WTC11 (cell line): ENCODE data around the gene KIF5C. TPM values are rescaled to one million over a fixed set of nuclear protein-coding genes. Genes with fewer than 3 reads are reported as not detected.

Source experiments
- ATAC-seq: fragments of 200-7000 bp; cut with Tn5 transposase; 2 replicates; pipeline ENCODE4 v1.10.0; 2021; ENCODE audit warnings: mild to moderate bottlenecking, moderate library complexity
- CTCF ChIA-PET: fragments of 300-600 bp; sonication (Branson Sonifier 250); formaldehyde crosslinking; loops from one replicate; lab custom pipeline; 2021; ENCODE audit warnings: antibody characterized with exemption; lab: Charles Lee
- POLR2A ChIA-PET: fragments of 350-600 bp; sonication (Branson Sonifier 250); formaldehyde crosslinking; loops from one replicate; lab custom pipeline; 2021; ENCODE audit warnings: antibody characterized with exemption; lab: Charles Lee
- DNase-seq: peaks from one replicate; pipeline ENCODE4 v3.0.0; 2021; ENCODE audit warnings: low spot score
- H3K27ac Mint-ChIP-seq: 2 replicates; pipeline ENCODE4 v1.8.0; 2021; ENCODE audit warnings: mixed read lengths
- H3K27me3 Mint-ChIP-seq: 2 replicates; pipeline ENCODE4 v1.8.0; 2021; ENCODE audit warnings: low read depth, mild to moderate bottlenecking, moderate library complexity, mixed read lengths
- H3K36me3 Mint-ChIP-seq: 2 replicates; pipeline ENCODE4 v1.8.0; 2021; ENCODE audit warnings: mixed read lengths
- H3K4me1 Mint-ChIP-seq: 2 replicates; pipeline ENCODE4 v1.8.0; 2022; ENCODE audit warnings: mixed read lengths
- H3K4me3 Mint-ChIP-seq: 2 replicates; pipeline ENCODE4 v1.8.0; 2021; ENCODE audit warnings: mild to moderate bottlenecking, moderate library complexity, mixed read lengths
- H3K9me3 Mint-ChIP-seq: 2 replicates; pipeline ENCODE4 v1.8.0; 2021; ENCODE audit warnings: mixed read lengths
- CTCF ChIP-seq: fragments of 200-600 bp; IDR thresholded peaks from 2 replicates; pipeline ENCODE4 v1.8.0; 2022; ENCODE audit warnings: antibody characterized with exemption
- FOXP1 ChIP-seq: sonication (generic); formaldehyde crosslinking; IDR thresholded peaks from 2 replicates; pipeline ENCODE4 v1.8.0; 2022; ENCODE audit warnings: missing genetic modification reagents, mild to moderate bottlenecking, moderate library complexity, borderline replicate concordance
- FOXP4 ChIP-seq: sonication (generic); formaldehyde crosslinking; IDR thresholded peaks from 2 replicates; pipeline ENCODE4 v1.8.0; 2022; ENCODE audit warnings: mild to moderate bottlenecking, missing genetic modification reagents
- HMGXB4 ChIP-seq: sonication (generic); formaldehyde crosslinking; IDR thresholded peaks from 2 replicates; pipeline ENCODE4 v1.8.1; 2023; ENCODE audit warnings: mild to moderate bottlenecking, moderate library complexity, missing genetic modification reagents
- MLX ChIP-seq: sonication (generic); formaldehyde crosslinking; IDR thresholded peaks from 2 replicates; pipeline ENCODE4 v1.8.1; 2023; ENCODE audit warnings: mild to moderate bottlenecking, missing genetic modification reagents, moderate library complexity
- PRDM15 ChIP-seq: sonication (generic); formaldehyde crosslinking; IDR thresholded peaks from 2 replicates; pipeline ENCODE4 v1.8.0; 2022; ENCODE audit warnings: missing genetic modification reagents
- SOX15 ChIP-seq: fragments of 250-450 bp; sonication (Bioruptor Pico); IDR thresholded peaks from 2 replicates; pipeline ENCODE4 v1.9.0; 2021; ENCODE audit warnings: mild to moderate bottlenecking
- SP1 ChIP-seq: sonication (generic); formaldehyde crosslinking; conservative IDR thresholded peaks from 2 replicates; pipeline ENCODE4 v1.8.1; 2022; ENCODE audit warnings: missing genetic modification reagents
- USF1 ChIP-seq: sonication (generic); formaldehyde crosslinking; IDR thresholded peaks from 2 replicates; pipeline ENCODE4 v1.8.0; 2022; ENCODE audit warnings: mild to moderate bottlenecking, missing genetic modification reagents
- USF2 ChIP-seq: sonication (generic); formaldehyde crosslinking; IDR thresholded peaks from 2 replicates; pipeline ENCODE4 v1.8.1; 2023; ENCODE audit warnings: mild to moderate bottlenecking, missing genetic modification reagents, moderate library complexity
- ZNF317 ChIP-seq: sonication (generic); formaldehyde crosslinking; IDR thresholded peaks from 2 replicates; pipeline ENCODE4 v1.8.1; 2023; ENCODE audit warnings: low read depth, mild to moderate bottlenecking, moderate library complexity, missing genetic modification reagents, borderline replicate concordance
- ZNF423 ChIP-seq: fragments of 250-450 bp; sonication (Bioruptor Pico); IDR thresholded peaks from 2 replicates; pipeline ENCODE4 v2.1.2; 2022; ENCODE audit warnings: mild to moderate bottlenecking, moderate library complexity
- total RNA-seq: library from RNA; stranded (reverse); gene quantifications from 3 replicates; pipeline ENCODE4 v1.2.3, GENCODE V29; 2021

The KIF5C gene
- total RNA-seq, 1 experiment from 2014 or later, result 73.5 TPM

GRCh38 chr2:149038442-149039212 lies 163.6 kb downstream of the KIF5C start, which contains the start of gene LYPD6B:
TSS of gene LYPD6B (plus strand) at chr2:149038699. CDS start at chr2:149130949, 92,250 bp downstream.
- ATAC-seq (peak; percentile 71), DNase-seq (peak; percentile 73)
- Mint-ChIP-seq H3K4me1 (peaks cover 9% of the 10 kb centered on the region), H3K36me3 (no peaks in the 10 kb centered on the region), H3K27ac (no peak within 1 kb of the TSS), H3K9me3 (no peaks in the 10 kb centered on the region), H3K4me3 (peak within 1 kb of the TSS; percentile 71), H3K27me3 (peaks cover 30% of the 10 kb centered on the region)
- POLR2A ChIA-PET, result no interaction called here
- CTCF ChIA-PET, result interaction anchor here (0.6 to 5.1 kb wide), 25 partner anchors 9 to 549 kb away, joined by 3 to 61 read pairs (median 4); partner anchors contain the start of genes LYPD6 and MMADHC
- TF ChIP-seq FOXP4 (peak; percentile 66; the same call in 1 of the 2 replicates), FOXP1 (CRISPR knock-in tag) (no peak), HMGXB4 (CRISPR knock-in tag) (0 out of 2 replicates have a peak, but pooled peaks have one; percentile 30), ZNF423 (peak; percentile 69; the same call in 1 of the 2 replicates), PRDM15 (peak; percentile 62; the same call in 1 of the 2 replicates), ZNF317 (CRISPR knock-in tag) (no peak), SP1 (CRISPR knock-in tag) (0 out of 2 replicates have a peak, but pooled peaks have one; percentile 26)

- ChIA-PET CTCF (interaction anchor here (0.7 to 5.1 kb wide), 15 partner anchors 10 to 1532 kb away, joined by 3 to 61 read pairs (median 4); partner anchors contain the start of gene LYPD6), POLR2A (interaction anchor here (0.6 kb wide), 1 partner anchor 236 kb away, joined by 3 read pairs; no protein-coding TSS in a partner anchor)
- peak overlapping the region; percentile 71 for H3K4me3 Mint-ChIP-seq
- H3K9me3 Mint-ChIP-seq, result no peaks in the 10 kb centered on the region
- H3K4me1 Mint-ChIP-seq, result peaks cover 6% of the 10 kb centered on the region
- TF ChIP-seq SOX15 (CRISPR knock-in tag) (no peak), MLX (no peak)
- peaks cover 30% of the 10 kb centered on the region for H3K27me3 Mint-ChIP-seq
- ATAC-seq (no peak), DNase-seq (no peak)
- H3K27ac Mint-ChIP-seq, result no peak overlapping the region
- H3K36me3 Mint-ChIP-seq, result no peaks in the 10 kb centered on the region
Observed at GRCh38 chr2:149039213-149039724, 164.2 kb downstream of the KIF5C start.

- Mint-ChIP-seq H3K9me3 (no peaks in the 10 kb centered on the region; the same call in 1 of the 2 replicates), H3K27me3 (peaks cover 30% of the 10 kb centered on the region), H3K27ac (no peak overlapping the region), H3K36me3 (no peaks in the 10 kb centered on the region), H3K4me3 (peak overlapping the region; percentile 45; the same call in 1 of the 2 replicates), H3K4me1 (peaks cover 4% of the 10 kb centered on the region; the same call in 1 of the 2 replicates)
- peak; percentile 87 for DNase-seq
- ATAC-seq, result peak; percentile 29
- TF ChIP-seq USF2 (CRISPR knock-in tag), result peak; percentile 83
- no peak for TF ChIP-seq SP1 (CRISPR knock-in tag)
- peak; percentile 91 for TF ChIP-seq CTCF
- peak; percentile 78 for TF ChIP-seq USF1 (CRISPR knock-in tag)
- POLR2A ChIA-PET, result no interaction called here
- CTCF ChIA-PET, result interaction anchor here (0.6 to 5.1 kb wide), 14 partner anchors 9 to 1167 kb away, joined by 3 to 61 read pairs (median 4); no protein-coding TSS in a partner anchor
Observed at GRCh38 chr2:149040451-149040850, 165.4 kb downstream of the KIF5C start.
